SKM-1 treated with dmso at 0.1 percent for 144 hours (cell line): ENCODE data around the gene FMN1.

Experiments used
- DNase-seq: peaks from one replicate; lab custom pipeline; 2025; ENCODE audit not compliant: unreplicated experiment; lab: John Stamatoyannopoulos, UW

The FMN1 gene

DNA sequence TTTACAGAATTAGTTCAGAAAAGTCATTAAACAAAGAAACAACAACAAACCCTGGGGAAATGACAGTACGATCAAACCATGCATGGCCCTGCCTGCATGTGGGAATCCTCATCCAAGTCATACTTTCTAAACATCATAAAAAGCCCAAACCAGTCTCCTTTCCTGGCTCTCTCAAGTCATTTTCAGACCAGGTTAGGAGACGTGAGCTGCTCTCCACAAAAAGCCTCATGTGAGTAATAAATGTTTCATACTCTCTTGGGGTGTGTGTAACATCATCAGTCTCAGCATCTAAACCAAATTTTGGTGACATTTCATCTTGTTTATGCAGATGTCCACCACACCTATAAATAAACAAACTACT lies 457.8 kb downstream of the FMN1 start:
- no peak for DNase-seq

DNA sequence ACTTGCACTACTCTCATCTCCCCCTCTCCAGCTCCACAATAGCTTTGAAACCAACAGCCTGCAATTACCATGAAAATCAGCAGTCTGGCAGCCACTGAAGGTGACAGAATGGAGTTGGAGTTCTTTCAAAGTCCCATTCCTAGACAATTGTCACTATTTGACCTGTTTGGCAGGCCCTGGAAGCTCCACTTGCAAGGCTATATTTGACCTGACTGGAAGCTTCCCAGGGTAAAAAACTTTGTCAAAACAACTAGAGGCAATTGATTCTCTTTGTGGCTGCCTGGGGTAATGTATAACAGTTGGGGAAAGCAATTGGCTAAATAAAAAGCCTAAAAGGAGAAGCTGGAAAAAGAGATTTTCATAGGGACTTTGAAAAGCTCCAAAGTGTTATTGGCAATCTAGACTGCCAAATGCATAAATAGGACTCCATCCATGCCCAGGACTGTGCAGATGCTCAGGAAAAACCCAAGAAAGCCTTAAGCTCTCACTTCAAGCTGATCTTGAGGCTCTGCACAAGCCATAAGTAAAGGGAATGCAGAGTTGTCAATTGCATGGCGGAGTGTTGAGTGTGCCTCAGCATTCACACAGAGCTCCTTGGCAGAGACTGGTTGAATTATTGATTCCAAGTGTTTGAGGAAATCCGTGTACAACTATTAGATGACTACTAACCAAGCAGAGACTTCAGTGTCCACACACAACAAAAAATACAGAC lies 458.4 kb downstream of the FMN1 start:
- no peak for DNase-seq

DNA sequence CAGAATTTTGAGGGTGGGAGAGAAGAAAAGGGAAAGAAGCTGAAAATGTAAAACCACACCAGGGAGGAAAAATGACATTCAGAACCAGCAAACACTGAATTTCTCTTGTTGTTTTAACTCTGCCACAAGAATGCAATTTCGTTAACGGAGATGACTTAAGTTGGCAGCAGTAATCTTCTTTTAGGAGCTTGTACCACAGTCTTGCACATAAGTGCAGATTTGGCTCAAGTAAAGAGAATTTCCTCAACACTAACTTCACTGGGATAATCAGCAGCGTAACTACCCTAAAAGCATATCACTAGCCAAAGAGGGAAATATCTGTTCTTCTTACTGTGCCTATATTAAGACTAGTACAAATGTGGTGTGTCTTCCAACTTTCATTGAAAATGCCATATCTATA lies 461.2 kb downstream of the FMN1 start:
- no peak for DNase-seq

DNA sequence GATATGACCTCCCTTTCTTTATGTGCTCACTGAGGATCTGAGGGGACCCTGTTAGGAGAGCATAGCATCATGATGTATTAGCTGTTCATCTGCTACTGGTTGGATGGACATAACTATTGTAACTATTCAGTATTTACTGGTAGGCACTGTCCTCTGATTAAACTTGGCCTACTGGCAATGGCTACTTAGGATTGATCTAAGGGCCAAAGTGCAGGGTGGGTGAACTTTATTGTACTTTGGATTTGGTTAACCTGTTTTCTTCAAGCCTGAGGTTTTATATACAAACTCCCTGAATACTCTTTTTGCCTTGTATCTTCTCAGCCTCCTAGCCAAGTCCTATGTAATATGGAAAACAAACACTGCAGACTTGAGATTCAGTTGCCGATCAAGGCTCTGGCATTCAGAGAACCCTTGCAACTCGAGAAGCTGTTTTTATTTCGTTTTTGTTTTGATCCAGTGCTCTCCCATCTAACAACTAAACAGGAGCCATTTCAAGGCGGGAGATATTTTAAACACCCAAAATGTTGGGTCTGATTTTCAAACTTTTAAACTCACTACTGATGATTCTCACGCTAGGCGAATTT lies 461.8 kb downstream of the FMN1 start:
- no peak for DNase-seq

DNA sequence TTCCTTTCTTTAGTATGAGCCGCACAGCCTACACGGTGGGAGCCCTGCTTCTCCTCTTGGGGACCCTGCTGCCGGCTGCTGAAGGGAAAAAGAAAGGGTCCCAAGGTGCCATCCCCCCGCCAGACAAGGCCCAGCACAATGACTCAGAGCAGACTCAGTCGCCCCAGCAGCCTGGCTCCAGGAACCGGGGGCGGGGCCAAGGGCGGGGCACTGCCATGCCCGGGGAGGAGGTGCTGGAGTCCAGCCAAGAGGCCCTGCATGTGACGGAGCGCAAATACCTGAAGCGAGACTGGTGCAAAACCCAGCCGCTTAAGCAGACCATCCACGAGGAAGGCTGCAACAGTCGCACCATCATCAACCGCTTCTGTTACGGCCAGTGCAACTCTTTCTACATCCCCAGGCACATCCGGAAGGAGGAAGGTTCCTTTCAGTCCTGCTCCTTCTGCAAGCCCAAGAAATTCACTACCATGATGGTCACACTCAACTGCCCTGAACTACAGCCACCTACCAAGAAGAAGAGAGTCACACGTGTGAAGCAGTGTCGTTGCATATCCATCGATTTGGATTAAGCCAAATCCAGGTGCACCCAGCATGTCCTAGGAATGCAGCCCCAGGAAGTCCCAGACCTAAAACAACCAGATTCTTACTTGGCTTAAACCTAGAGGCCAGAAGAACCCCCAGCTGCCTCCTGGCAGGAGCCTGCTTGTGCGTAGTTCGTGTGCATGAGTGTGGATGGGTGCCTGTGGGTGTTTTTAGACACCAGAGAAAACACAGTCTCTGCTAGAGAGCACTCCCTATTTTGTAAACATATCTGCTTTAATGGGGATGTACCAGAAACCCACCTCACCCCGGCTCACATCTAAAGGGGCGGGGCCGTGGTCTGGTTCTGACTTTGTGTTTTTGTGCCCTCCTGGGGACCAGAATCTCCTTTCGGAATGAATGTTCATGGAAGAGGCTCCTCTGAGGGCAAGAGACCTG lies 463.5 kb downstream of the FMN1 start:
- no peak for DNase-seq

DNA sequence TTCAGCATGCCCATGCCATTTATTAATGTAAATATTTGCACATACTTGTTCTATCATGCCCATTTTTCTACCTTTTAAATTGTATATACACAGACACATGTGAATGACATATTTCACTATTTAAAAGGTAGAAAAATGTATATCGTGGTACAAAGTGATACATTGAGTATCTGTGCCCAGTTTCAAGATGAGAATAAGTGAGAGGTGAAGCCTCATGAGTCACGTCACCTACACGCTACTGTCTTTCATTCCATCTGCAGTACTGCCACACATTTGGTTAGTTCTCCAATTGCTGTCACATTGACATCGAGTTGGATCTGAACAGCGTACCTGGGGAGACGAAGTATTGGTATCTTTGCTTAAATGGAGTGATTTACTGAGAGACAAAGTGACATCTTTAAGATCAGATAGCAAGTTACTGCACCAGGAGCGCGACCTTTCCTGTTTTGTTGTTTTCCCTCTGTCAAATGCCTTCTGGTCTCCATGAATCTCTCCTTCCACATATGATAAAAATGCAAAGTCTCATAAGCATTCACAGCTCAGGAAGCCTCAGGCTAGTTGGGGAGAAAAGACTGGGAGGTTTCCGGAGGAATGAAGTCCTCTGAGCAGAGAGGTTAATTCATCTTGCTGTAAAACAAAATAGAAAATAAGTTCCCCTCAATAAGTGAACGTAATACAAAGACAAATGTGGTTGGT lies 464.7 kb downstream of the FMN1 start:
- no peak for DNase-seq

DNA sequence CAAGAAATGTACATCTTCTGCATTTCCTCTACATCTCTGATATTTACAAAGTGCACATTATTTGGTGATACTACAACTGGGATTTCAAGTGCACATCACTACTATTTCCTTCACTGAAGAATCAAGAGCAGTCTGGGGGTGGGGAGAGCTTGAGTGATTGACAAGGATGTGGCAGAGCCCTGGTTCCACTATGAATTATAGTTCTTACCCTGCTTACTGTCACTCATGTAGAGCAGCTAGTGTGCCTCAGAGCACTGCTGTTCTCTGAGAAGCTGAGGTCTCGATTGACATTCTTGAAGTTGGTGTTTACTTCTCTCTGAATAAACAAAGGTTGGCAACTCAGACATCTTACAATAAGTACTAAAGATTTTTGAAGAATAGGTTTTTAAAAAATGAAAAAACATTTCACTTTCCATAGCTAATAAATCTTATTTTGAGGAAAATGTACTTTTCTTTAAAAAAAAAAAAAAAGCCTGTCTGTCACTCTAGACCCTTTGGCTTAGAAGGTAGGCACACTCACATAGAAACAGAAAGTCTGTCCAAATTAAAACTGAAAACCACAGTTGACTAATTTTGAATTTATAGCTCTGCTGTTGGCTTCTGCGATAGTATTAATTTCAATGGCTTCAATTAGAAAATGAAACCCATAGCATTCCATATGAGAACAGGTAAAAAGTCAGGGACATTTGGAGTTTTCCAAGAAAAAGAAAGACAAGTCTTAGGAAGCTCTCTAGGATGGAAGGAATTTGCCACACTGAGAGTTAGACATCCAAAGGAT lies 471.2 kb downstream of the FMN1 start:
- DNase-seq, result no peak

DNA sequence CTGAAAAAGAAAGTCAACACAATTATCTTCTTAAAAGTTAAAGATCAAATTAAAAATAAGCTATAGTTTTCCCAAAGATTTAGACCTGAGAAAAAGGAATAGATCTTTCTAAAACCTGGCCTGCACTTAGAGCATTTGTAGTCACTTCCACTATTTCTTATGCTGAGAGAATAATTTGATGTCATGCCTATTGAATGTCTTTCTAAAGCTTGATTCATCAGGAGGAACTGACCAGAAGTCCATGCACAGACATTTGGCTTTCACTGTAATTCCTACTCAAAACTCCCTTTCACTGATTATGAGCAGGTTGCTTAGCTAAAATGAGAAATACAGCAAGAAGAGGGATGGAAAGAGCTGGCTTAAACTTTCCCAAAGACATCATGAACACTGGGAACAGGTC lies 472.4 kb downstream of the FMN1 start:
- DNase-seq, result no peak

DNA sequence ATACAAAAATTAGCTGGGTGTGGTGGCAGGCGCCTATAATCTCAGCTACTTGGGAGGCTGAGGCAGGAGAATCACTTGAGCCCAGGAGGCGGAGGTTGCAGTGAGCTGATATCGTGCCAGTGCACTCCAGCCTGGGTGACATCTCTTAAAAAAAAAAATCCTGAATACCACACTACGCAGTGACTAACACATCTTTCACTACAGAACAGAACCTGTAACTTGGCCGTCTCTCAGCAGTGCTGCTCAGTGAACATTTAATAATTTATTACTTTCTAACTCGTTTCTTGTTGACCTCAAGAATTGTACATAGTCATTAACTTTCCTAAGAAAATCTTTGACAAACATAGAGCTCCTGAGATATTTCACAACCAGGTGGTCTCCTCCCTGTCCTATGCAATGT lies 472.9 kb downstream of the FMN1 start:
- no peak for DNase-seq

DNA sequence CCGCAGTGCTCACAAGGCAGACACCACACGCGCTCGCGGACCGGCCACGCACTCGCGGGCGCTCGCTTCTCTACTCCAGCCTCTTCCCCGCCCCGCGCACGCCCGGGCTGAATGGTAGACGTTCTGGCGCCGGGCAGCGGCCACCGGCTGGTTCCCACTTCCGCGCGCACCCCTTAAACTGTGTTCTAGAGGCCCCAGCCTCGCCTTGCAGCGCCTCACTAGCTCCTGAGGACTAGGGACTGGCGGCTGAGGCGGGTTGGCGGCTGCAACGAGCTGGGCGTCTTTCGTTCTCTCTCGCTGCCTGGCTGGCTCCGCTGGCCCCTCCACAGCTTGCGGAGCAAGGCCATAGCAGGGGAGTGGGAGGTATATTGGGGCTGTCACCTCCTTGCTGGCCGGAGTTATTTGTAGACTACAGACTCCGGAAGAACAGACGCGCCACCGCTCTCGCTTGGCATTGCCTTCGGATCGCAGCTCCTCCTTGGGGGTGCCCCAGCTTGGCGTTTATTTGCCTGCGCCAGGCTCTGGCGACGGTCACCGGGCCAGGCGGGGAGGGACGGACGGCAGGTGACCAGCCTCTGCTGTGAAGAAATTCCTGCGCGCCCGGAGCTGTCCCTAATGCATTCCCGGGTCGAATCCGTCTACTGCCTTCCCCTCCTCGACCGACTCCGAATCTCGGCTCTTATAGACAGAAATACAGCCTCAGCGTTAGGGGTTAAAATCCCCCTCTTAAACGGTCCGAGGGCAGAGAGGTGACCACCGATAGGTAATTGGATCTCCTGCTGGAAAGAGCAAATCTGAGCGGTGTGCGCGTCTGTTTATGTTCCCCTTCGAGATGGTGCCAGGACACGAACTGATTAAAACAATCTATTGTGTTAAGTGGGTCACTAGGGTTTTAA lies 475.4 kb downstream of the FMN1 start:
- DNase-seq, result no peak

DNA sequence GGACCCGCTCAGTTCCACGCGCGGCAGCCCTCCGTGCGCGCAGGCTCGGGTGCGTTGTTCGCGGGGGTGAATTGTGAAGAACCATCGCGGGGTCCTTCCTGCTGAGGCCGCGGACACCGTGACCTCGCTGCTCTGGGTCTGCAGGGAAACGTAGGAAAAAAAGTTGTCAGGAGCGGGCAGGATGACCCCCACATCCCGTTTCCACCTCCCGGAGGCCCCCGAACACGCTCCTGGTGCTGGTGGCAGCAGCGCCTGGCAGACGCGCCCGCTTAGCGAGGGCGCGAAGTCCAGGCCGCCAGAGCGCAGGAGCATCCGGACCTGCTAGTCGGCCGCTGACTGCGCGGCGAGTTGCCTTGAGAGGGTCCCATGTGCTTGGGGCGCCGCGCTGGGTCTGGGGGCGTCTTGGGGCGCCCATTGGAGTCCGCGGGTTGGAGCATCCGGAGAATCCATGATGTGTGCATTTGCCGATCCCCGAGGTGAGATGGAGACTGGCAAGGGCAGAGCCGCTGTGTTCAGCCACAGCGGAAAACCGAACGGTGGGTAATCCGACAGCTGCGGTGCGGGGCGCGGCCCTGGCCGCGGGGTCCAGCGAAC lies 476.2 kb downstream of the FMN1 start:
- DNase-seq, result no peak

DNA sequence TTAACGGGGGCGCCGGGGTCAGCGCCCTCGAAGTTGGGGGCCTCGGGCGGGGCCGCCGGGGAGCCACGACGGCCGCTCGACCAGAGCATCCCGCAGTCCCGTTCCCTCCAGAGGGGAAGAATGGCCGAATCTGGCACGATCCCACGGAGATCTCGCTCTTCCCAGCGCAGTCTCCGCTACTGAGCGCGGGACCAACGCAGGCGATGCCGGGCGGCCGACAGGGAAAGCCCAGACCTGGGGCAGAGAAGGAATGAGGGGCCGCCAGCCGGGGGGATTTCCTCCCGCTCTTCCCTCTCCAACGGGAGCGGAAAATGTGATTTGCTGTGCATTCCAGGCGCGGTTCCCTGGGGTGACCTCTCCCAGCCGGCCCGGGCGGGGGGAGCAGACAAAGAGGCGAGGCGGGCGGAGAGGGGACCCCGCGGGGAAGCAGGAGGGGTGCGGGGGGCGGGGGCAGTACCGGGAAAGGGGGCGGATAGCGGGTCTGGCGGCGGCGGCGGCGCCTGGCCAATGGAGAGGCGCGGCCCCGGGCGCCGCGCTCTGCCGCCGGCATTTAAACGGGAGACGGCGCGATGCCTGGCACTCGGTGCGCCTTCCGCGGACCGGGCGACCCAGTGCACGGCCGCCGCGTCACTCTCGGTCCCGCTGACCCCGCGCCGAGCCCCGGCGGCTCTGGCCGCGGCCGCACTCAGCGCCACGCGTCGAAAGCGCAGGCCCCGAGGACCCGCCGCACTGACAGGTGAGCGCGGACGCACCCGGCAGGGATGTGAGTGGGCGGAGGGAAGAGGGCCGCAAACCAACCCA lies 476.9 kb downstream of the FMN1 start, which contains the start of gene GREM1:
TSS of gene GREM1 (plus strand) at position 579 of the 801 bp plus-strand sequence. CDS start 12,687 bp downstream, outside the sequence.
- DNase-seq, result no peak

DNA sequence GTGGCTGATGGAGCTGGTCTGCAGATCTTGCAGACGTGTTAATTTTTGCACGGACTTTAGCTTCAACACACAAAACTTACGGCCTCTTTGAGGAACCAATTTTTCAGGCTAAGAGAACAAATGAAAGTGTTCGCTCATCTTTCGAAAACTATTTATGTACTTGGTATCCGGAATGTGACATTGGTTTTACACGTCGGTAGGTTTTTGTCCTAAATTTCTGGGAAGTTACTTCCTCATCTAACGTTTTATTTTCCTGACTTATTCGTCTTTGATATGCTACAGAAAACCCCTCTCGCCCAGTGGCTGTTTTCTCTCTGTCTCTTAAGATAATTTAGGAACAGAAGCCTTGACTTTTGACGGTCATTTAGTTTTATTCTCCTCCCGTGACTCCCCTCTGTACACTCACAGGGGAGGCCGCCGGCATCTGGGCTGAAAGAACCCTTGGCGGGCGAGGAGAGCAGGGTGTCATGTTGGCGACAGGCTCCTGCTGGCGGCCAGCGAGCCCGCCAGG lies 477.5 kb downstream of the FMN1 start:
- no peak for DNase-seq

DNA sequence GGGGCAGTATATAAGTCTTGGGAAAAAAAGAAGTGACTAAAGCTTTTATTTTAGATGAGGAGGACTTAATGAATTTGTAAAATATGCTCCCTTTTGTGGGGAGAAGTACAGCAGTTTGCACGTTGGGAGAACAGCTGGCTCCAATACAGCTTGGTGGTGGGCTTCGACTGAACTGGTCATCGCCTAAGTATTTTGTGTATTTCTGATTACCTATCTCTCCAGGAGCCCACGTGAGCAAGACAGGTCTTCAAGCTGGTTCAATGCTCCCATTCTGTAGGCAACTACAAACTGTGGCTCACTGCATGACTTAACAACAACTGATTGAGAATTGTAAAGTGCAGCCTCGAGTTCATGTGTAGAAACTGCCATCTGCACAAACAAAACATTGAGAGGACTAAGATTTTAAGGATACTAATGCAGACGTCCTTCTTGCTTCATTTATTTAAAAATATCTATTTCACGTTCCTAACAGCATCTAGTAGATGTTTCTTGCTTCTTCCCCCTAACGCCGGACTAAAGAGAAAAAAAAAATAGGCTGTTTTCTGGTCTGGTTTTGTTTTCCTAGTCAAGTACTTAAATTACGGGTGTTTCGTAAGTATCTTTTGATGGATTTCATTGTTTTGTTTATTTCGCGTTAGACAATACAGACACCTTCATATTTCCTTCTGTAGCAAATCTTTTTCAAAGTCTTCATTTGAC lies 478.1 kb downstream of the FMN1 start:
- no peak for DNase-seq
